ENCODE data around the gene SUN5.

Gene SUN5

DNA sequence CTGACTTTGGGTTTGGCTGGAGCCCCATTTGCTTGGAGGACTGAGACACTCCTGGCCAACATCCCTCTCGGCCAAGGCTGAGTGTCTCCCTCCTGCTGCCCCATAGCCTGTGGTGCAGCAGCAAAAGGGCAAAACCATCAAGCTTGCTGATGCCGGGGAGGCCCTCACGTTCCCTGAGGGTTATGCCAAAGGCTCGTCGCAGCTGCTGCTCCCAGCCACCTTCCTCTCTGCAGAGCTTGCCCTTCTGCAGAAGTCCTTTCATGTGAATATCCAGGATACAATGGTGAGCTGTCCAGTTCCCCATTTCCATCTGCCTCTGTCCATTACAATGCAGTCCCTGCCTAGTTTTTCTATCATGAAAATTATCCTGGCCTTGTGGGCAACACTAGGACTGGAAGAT is 33.2 kb upstream of the SUN5 start:
- H3K4me3 ChIP-seq (ENCODE audit: low read length): no peak overlapping the region
- H3K27me3 ChIP-seq (ENCODE audit: control insufficient read depth, insufficient read depth, low read length): no peaks in the 10 kb centered on the region
- no peaks in the 10 kb centered on the region for H3K4me1 ChIP-seq (ENCODE audit: control insufficient read depth, insufficient read depth, low read length)
- H3K27ac ChIP-seq (ENCODE audit: low read length): no peak overlapping the region
- DNase-seq (ENCODE audit: low read depth, low spot score): no peak
- H3K36me3 ChIP-seq (ENCODE audit: control insufficient read depth, insufficient read depth, low read length): no peaks in the 10 kb centered on the region
- no CpG with 5 or more reads among the region's 5 CpGs for WGBS (ENCODE audit: insufficient coverage, insufficient read length)
- no peaks in the 10 kb centered on the region for H3K9me3 ChIP-seq (ENCODE audit: control insufficient read depth, insufficient read depth, low read length)

DNA sequence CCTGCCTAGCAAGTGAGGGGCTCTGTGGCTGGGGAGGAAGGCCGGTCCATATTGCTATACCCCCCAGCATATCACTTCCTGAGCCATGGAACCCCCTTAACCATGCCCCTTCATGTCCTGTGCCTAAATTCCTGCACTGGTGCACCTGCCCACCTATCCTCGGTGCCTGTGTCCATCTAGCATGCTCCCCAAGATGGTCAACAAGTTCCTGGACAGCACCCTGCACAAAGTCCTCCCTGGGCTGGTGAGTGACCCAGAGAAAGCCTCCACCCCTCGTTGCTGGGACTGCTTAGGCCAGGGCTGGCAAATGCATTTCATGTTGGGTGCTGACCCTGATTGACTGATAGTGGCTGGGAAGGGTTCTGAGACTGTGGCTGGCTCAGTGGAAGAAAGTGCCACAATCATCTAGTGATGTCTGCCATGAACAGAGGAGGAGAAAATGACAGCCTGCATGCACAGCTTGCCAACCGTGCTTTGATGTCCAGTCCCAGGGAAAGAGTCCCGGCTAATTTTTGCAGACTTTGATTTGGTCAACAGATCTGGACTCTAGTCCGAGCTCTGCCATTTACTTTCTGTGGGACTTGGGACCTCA is 30.8 kb upstream of the SUN5 start:
- H3K4me3 ChIP-seq (ENCODE audit: low read length): no peak overlapping the region
- H3K9me3 ChIP-seq (ENCODE audit: control insufficient read depth, insufficient read depth, low read length): no peaks in the 10 kb centered on the region
- no peaks in the 10 kb centered on the region for H3K27me3 ChIP-seq (ENCODE audit: control insufficient read depth, insufficient read depth, low read length)
- H3K36me3 ChIP-seq (ENCODE audit: control insufficient read depth, insufficient read depth, low read length): no peaks in the 10 kb centered on the region
- no peak for DNase-seq (ENCODE audit: low read depth, low spot score)
- H3K27ac ChIP-seq (ENCODE audit: low read length): no peak overlapping the region
- no peaks in the 10 kb centered on the region for H3K4me1 ChIP-seq (ENCODE audit: control insufficient read depth, insufficient read depth, low read length)
- no CpG with 5 or more reads among the region's 6 CpGs for WGBS (ENCODE audit: insufficient coverage, insufficient read length)

GRCh38 chr20:33034115-33034514 is 29.9 kb upstream of the SUN5 start:
- H3K4me1 ChIP-seq (ENCODE audit: control insufficient read depth, insufficient read depth, low read length): no peaks in the 10 kb centered on the region
- no peak overlapping the region for H3K27ac ChIP-seq (ENCODE audit: low read length)
- no peaks in the 10 kb centered on the region for H3K36me3 ChIP-seq (ENCODE audit: control insufficient read depth, insufficient read depth, low read length)
- no peaks in the 10 kb centered on the region for H3K9me3 ChIP-seq (ENCODE audit: control insufficient read depth, insufficient read depth, low read length)
- no CpG with 5 or more reads among the region's 5 CpGs for WGBS (ENCODE audit: insufficient coverage, insufficient read length)
- H3K4me3 ChIP-seq (ENCODE audit: low read length): no peak overlapping the region
- H3K27me3 ChIP-seq (ENCODE audit: control insufficient read depth, insufficient read depth, low read length): no peaks in the 10 kb centered on the region
- no peak for DNase-seq (ENCODE audit: low read depth, low spot score)

DNA sequence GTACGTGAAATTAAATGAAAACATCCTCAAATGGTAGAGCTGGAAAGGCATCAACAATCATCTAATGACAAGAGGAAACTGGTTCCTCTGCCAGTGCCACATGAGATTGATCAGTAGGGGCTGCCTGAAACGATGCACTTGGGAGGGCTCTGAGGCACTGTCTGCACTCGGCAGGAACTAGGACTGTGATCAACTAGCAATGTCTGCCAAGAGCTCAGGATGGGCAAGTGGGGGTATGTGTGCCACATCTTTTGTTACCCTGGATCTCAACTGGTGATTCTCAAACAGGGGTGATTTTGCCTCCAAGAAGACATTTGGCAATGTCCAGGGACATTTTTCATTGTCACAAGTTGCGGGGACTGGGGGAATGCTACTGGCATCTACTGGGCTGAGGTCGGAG is 29.1 kb upstream of the SUN5 start:
- Histone ChIP-seq H3K4me1 (ENCODE audit: control insufficient read depth, insufficient read depth, low read length) (no peaks in the 10 kb centered on the region), H3K9me3 (ENCODE audit: control insufficient read depth, insufficient read depth, low read length) (no peaks in the 10 kb centered on the region), H3K36me3 (ENCODE audit: control insufficient read depth, insufficient read depth, low read length) (no peaks in the 10 kb centered on the region), H3K27me3 (ENCODE audit: control insufficient read depth, insufficient read depth, low read length) (no peaks in the 10 kb centered on the region), H3K27ac (ENCODE audit: low read length) (no peak overlapping the region), H3K4me3 (ENCODE audit: low read length) (no peak overlapping the region)
- no peak for DNase-seq (ENCODE audit: low read depth, low spot score)
- no CpG with 5 or more reads among the region's 5 CpGs for WGBS (ENCODE audit: insufficient coverage, insufficient read length)

DNA sequence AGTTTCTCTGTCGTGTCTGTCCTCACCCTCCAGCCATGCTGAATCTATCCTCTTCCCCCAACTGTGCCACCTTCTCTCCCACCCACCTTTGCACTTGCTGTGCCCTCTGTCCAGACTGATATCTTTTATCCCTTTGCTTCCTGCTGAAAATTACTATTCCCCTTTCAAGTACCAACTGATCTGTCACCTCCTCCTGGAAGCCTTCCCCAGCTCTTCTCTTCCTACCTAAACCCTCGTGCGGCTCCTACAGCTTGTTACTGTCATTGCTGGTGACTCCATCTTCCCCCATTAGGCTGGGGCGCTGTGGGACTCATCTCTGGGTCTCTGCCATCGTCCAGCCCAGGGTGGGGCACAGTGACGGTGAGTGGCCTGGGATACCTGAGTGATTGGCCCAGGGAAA is 28.3 kb upstream of the SUN5 start:
- WGBS (ENCODE audit: insufficient coverage, insufficient read length): no CpG with 5 or more reads among the region's 6 CpGs
- H3K27me3 ChIP-seq (ENCODE audit: control insufficient read depth, insufficient read depth, low read length): no peaks in the 10 kb centered on the region
- H3K27ac ChIP-seq (ENCODE audit: low read length): no peak overlapping the region
- no peak for DNase-seq (ENCODE audit: low read depth, low spot score)
- no peaks in the 10 kb centered on the region for H3K9me3 ChIP-seq (ENCODE audit: control insufficient read depth, insufficient read depth, low read length)
- H3K36me3 ChIP-seq (ENCODE audit: control insufficient read depth, insufficient read depth, low read length): no peaks in the 10 kb centered on the region
- H3K4me3 ChIP-seq (ENCODE audit: low read length): no peak overlapping the region
- H3K4me1 ChIP-seq (ENCODE audit: control insufficient read depth, insufficient read depth, low read length): no peaks in the 10 kb centered on the region

GRCh38 chr20:33031531-33031930 is 27.3 kb upstream of the SUN5 start, which contains the start of gene BPIFB6:
Gene BPIFB6 (plus strand): TSS chr20:33031648. CDS start chr20:33031648, 0 bp downstream.
- Histone ChIP-seq H3K27me3 (ENCODE audit: control insufficient read depth, insufficient read depth, low read length) (no peaks in the 10 kb centered on the region), H3K27ac (ENCODE audit: low read length) (no peak within 1 kb of the TSS), H3K4me3 (ENCODE audit: low read length) (no peak within 1 kb of the TSS), H3K36me3 (ENCODE audit: control insufficient read depth, insufficient read depth, low read length) (no peaks in the 10 kb centered on the region), H3K4me1 (ENCODE audit: control insufficient read depth, insufficient read depth, low read length) (no peaks in the 10 kb centered on the region; the same call in 1 of the 2 replicates), H3K9me3 (ENCODE audit: control insufficient read depth, insufficient read depth, low read length) (no peaks in the 10 kb centered on the region)
- DNase-seq (ENCODE audit: low read depth, low spot score): no peak
- no CpG with 5 or more reads among the region's 10 CpGs for WGBS (ENCODE audit: insufficient coverage, insufficient read length)

DNA sequence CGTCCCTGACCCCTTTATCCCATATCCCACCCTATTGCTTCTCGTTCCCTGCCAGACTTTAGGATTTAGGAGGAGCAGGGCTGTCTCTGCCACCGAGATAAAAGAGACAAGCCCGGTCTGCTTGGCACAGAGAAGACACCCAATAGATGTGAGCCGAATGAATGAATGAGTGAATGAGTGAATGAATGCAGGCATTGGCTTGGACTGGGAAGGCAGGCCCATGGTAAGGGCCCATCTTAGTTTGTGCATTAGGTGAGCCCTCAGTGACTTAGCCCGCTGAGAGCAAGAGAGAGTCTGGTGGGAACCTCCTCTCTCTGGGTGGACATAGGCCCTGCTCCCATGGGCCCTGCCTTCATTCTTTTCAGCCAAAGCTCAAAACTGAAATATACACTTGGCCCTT is 26.3 kb upstream of the SUN5 start:
- H3K27ac ChIP-seq (ENCODE audit: low read length): no peak overlapping the region
- H3K36me3 ChIP-seq (ENCODE audit: control insufficient read depth, insufficient read depth, low read length): no peaks in the 10 kb centered on the region
- no peak for DNase-seq (ENCODE audit: low read depth, low spot score)
- no peaks in the 10 kb centered on the region; the same call in 1 of the 2 replicates for H3K4me1 ChIP-seq (ENCODE audit: control insufficient read depth, insufficient read depth, low read length)
- no peak overlapping the region for H3K4me3 ChIP-seq (ENCODE audit: low read length)
- no peaks in the 10 kb centered on the region for H3K27me3 ChIP-seq (ENCODE audit: control insufficient read depth, insufficient read depth, low read length)
- no CpG with 5 or more reads among the region's 6 CpGs for WGBS (ENCODE audit: insufficient coverage, insufficient read length)
- H3K9me3 ChIP-seq (ENCODE audit: control insufficient read depth, insufficient read depth, low read length): no peaks in the 10 kb centered on the region

DNA sequence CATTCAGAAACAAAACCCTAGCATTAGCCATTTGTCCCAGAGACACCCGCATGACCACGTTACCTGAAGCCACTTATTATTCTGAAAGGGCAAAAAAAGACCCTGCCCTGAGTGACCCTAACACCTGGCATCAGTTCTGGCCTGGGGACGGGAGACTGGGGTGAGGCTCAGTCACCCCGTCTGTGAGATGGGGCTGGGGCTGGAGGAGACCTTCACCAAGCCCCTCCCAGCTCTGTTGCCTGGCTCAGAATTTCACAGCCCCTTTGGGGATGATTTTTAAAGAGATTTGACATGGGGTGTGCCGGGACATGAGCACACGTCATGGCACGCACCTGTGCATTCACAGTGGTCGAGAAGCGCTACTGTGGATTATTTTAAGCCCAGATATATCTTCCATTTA is 25.8 kb upstream of the SUN5 start:
- WGBS (ENCODE audit: insufficient coverage, insufficient read length): no CpG with 5 or more reads among the region's 9 CpGs
- Histone ChIP-seq H3K4me1 (ENCODE audit: control insufficient read depth, insufficient read depth, low read length) (no peaks in the 10 kb centered on the region; the same call in 1 of the 2 replicates), H3K36me3 (ENCODE audit: control insufficient read depth, insufficient read depth, low read length) (no peaks in the 10 kb centered on the region), H3K4me3 (ENCODE audit: low read length) (no peak overlapping the region), H3K9me3 (ENCODE audit: control insufficient read depth, insufficient read depth, low read length) (no peaks in the 10 kb centered on the region), H3K27me3 (ENCODE audit: control insufficient read depth, insufficient read depth, low read length) (no peaks in the 10 kb centered on the region), H3K27ac (ENCODE audit: low read length) (no peak overlapping the region)
- no peak for DNase-seq (ENCODE audit: low read depth, low spot score)

DNA sequence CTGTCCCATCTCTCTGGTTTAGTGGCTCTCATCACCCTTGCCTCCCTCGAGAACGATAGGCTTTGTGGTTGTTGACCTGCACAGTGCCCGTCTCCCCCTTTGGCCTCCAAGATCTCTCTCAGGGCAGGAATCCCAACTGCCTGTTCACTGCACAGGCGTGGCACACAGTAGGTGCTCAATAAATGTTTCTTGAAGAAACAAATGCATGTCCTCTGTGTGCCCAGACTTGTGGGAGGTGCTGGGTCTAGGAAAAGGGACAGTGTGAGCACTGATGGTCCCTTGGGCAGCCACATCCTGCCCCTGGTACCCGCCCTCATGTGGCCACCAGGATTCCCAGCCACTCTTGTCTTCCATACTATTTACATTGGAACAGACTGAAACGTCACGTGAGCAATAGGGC is 24.6 kb upstream of the SUN5 start:
- Histone ChIP-seq H3K4me1 (ENCODE audit: control insufficient read depth, insufficient read depth, low read length) (no peaks in the 10 kb centered on the region; the same call in 1 of the 2 replicates), H3K27me3 (ENCODE audit: control insufficient read depth, insufficient read depth, low read length) (no peaks in the 10 kb centered on the region), H3K4me3 (ENCODE audit: low read length) (no peak overlapping the region), H3K36me3 (ENCODE audit: control insufficient read depth, insufficient read depth, low read length) (no peaks in the 10 kb centered on the region), H3K27ac (ENCODE audit: low read length) (no peak overlapping the region), H3K9me3 (ENCODE audit: control insufficient read depth, insufficient read depth, low read length) (no peaks in the 10 kb centered on the region)
- no CpG with 5 or more reads among the region's 7 CpGs for WGBS (ENCODE audit: insufficient coverage, insufficient read length)
- DNase-seq (ENCODE audit: low read depth, low spot score): no peak

GRCh38 chr20:33027769-33028751 is 23.8 kb upstream of the SUN5 start:
- no peaks in the 10 kb centered on the region for H3K9me3 ChIP-seq (ENCODE audit: control insufficient read depth, insufficient read depth, low read length)

More at GRCh38 chr20:33027769-33028751, 23.8 kb upstream of the SUN5 start:
- DNase-seq (ENCODE audit: low read depth, low spot score): no peak
- Histone ChIP-seq H3K36me3 (ENCODE audit: control insufficient read depth, insufficient read depth, low read length) (no peaks in the 10 kb centered on the region), H3K27ac (ENCODE audit: low read length) (no peak overlapping the region), H3K27me3 (ENCODE audit: control insufficient read depth, insufficient read depth, low read length) (no peaks in the 10 kb centered on the region), H3K4me3 (ENCODE audit: low read length) (no peak overlapping the region), H3K4me1 (ENCODE audit: control insufficient read depth, insufficient read depth, low read length) (no peaks in the 10 kb centered on the region; the same call in 1 of the 2 replicates)
- no CpG with 5 or more reads among the region's 12 CpGs for WGBS (ENCODE audit: insufficient coverage, insufficient read length)

Data from iPS DF 6.9 (cell line).